Measurements from ENCODE around the gene LPP. TPM values are rescaled to one million over a fixed set of nuclear protein-coding genes. Genes with fewer than 3 reads are reported as not detected.

LPP gene
- total and polyA plus RNA-seq, 2 donors (not counting 1 experiment from before 2014, with no cell fraction given) = 7.6 to 81.7 TPM

DNA sequence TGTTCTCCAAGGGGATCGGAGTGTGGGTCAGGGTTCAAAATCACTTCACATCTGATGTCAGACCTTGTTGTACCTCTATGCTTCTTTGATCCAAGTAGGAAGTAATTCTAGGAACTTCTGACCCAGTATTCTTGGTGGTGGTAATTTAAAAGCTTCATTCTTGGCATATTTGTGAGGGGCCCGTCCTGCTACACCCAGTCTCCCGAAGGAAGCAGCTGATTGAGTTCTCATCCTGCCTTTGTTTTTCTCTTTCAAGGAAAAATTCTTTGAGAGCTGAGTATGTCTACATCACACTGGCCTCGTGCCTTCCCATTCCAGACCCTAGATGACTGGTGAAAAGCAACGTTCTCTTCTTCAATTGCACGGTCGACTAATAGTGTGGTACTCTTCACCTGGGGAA lies 783.4 kb downstream of the LPP start:
- Mint-ChIP-seq H3K4me3 (no peak overlapping the region), H3K27ac (no peak overlapping the region), H3K9me3 (ENCODE audit: insufficient read depth) (no peaks in the 10 kb centered on the region), H3K4me1 (peaks cover 7% of the 10 kb centered on the region), H3K27me3 (no peaks in the 10 kb centered on the region)
- POLR2A ChIA-PET = no interaction called here
- no peaks in the 10 kb centered on the region for H3K36me3 ChIP-seq (replicated peaks in 1 of 2; ENCODE audit: control extremely low read depth in 1 of 2, control insufficient read depth in 1 of 2, extremely low read depth in 1 of 2, insufficient read depth in 2 of 2, low read length in 1 of 2)
- no peak overlapping the region for H3K9ac ChIP-seq (ENCODE audit: low read length)
- H3K4me1 ChIP-seq (ENCODE audit: control insufficient read depth in 2 of 2, insufficient read depth in 2 of 2, low read length in 2 of 2) = peaks cover 6 to 11% of the 10 kb centered on the region in 2 donors
- WGBS (ENCODE audit: insufficient coverage) = 94% methylated on average over 3 of the region's 7 CpGs
- H3K4me2 ChIP-seq (replicated peaks; ENCODE audit: low read depth, low read length, poor library complexity, severe bottlenecking) = no peak overlapping the region
- no peaks in the 10 kb centered on the region for H3K79me2 ChIP-seq (ENCODE audit: control insufficient read depth, insufficient read depth, low read length)
- H4K20me1 ChIP-seq (ENCODE audit: control insufficient read depth, insufficient read depth, low read length, poor library complexity, severe bottlenecking) = no peaks in the 10 kb centered on the region
- no peaks in the 10 kb centered on the region for H3K9me3 ChIP-seq (ENCODE audit: control extremely low read depth in 1 of 3, control insufficient read depth in 2 of 3, insufficient read depth in 1 of 3, low read length in 2 of 3)
- no peak overlapping the region for H3K4me3 ChIP-seq (ENCODE audit: control extremely low read depth in 1 of 5, extremely low read depth in 1 of 5, insufficient read depth in 1 of 5, low read depth in 2 of 5, low read length in 4 of 5)
- no peak for DNase-seq
- no peak for ATAC-seq (ENCODE audit: low read depth)
- no peak overlapping the region for H3K27ac ChIP-seq (ENCODE audit: low read length in 2 of 2)
- H3K27me3 ChIP-seq (replicated peaks in 1 of 4; ENCODE audit: control extremely low read depth in 1 of 4, control insufficient read depth in 3 of 4, insufficient read depth in 4 of 4, low read length in 3 of 4) = no peaks in the 10 kb centered on the region
- intact Hi-C loops (cut with micrococcal nuclease) = no loop called here
- no peak overlapping the region for H2AFZ ChIP-seq (ENCODE audit: insufficient read depth, low read depth, low read length, poor library complexity, severe bottlenecking)
- CTCF ChIA-PET = interaction anchor here (1.6 to 3.8 kb wide), 2 partner anchors 17 to 1196 kb away, joined by 5 to 25 read pairs; no protein-coding TSS in a partner anchor
- TF ChIP-seq EZH2 (IDR thresholded peaks at IDR 0.05; ENCODE audit: borderline replicate concordance, insufficient read depth, low read depth, low read length, poor library complexity, severe bottlenecking) (no peak), CTCF (IDR thresholded peaks at IDR 0.05) (no peak)

- H3K9me3 Mint-ChIP-seq (ENCODE audit: insufficient read depth) = no peaks in the 10 kb centered on the region
These were observed 785.0 kb downstream of the LPP start for GRCh38 chr3:188938999-188939398.

More at GRCh38 chr3:188938999-188939398, 785.0 kb downstream of the LPP start:
- ChIA-PET POLR2A (no interaction called here), CTCF (interaction anchor here (1.2 to 1.9 kb wide), 3 partner anchors 8 to 1200 kb away, joined by 3 to 12 read pairs (median 3); no protein-coding TSS in a partner anchor)
- Histone ChIP-seq H3K27me3 (replicated peaks in 1 of 4; ENCODE audit: control extremely low read depth in 1 of 4, control insufficient read depth in 3 of 4, insufficient read depth in 4 of 4, low read length in 3 of 4) (no peaks in the 10 kb centered on the region), H3K9me3 (ENCODE audit: control extremely low read depth in 1 of 3, control insufficient read depth in 2 of 3, insufficient read depth in 1 of 3, low read length in 2 of 3) (no peaks in the 10 kb centered on the region), H3K4me1 (ENCODE audit: control insufficient read depth in 2 of 2, insufficient read depth in 2 of 2, low read length in 2 of 2) (peaks cover 6 to 11% of the 10 kb centered on the region in 2 donors), H3K36me3 (replicated peaks in 1 of 2; ENCODE audit: control extremely low read depth in 1 of 2, control insufficient read depth in 1 of 2, extremely low read depth in 1 of 2, insufficient read depth in 2 of 2, low read length in 1 of 2) (no peaks in the 10 kb centered on the region), H3K79me2 (ENCODE audit: control insufficient read depth, insufficient read depth, low read length) (no peaks in the 10 kb centered on the region), H3K4me2 (replicated peaks; ENCODE audit: low read depth, low read length, poor library complexity, severe bottlenecking) (no peak overlapping the region), H3K9ac (ENCODE audit: low read length) (no peak overlapping the region), H4K20me1 (ENCODE audit: control insufficient read depth, insufficient read depth, low read length, poor library complexity, severe bottlenecking) (no peaks in the 10 kb centered on the region), H3K27ac (ENCODE audit: low read length in 2 of 2) (no peak overlapping the region), H3K4me3 (ENCODE audit: control extremely low read depth in 1 of 5, extremely low read depth in 1 of 5, insufficient read depth in 1 of 5, low read depth in 2 of 5, low read length in 4 of 5) (no peak overlapping the region), H2AFZ (ENCODE audit: insufficient read depth, low read depth, low read length, poor library complexity, severe bottlenecking) (no peak overlapping the region)
- no peaks in the 10 kb centered on the region for H3K27me3 Mint-ChIP-seq
- 97% methylated on average over 2 of the region's 3 CpGs for WGBS (ENCODE audit: insufficient coverage)
- TF ChIP-seq EZH2 (IDR thresholded peaks at IDR 0.05; ENCODE audit: borderline replicate concordance, insufficient read depth, low read depth, low read length, poor library complexity, severe bottlenecking) (no peak), CTCF (IDR thresholded peaks at IDR 0.05) (no peak)
- peaks cover 7% of the 10 kb centered on the region for H3K4me1 Mint-ChIP-seq
- H3K27ac Mint-ChIP-seq = no peak overlapping the region
- no peak for DNase-seq
- intact Hi-C loops (cut with micrococcal nuclease) = no loop called here
- H3K4me3 Mint-ChIP-seq = no peak overlapping the region
- no peak for ATAC-seq (ENCODE audit: low read depth)
